Endothelial cell of hepatic sinusoid (primary cell): ENCODE results near the gene ATG9B.
"Not testable (repeated sequence)": the region's sequence is repeated elsewhere in the genome, so short reads cannot be mapped to it uniquely, and the experiment has no call there.

Experiments used
- in situ Hi-C: cut with HindIII; loops from 2 replicates; pipeline ENCODE4 v1.10.0; 2017; ENCODE audit warnings: low sequenced_read_pairs

Gene ATG9B

DNA sequence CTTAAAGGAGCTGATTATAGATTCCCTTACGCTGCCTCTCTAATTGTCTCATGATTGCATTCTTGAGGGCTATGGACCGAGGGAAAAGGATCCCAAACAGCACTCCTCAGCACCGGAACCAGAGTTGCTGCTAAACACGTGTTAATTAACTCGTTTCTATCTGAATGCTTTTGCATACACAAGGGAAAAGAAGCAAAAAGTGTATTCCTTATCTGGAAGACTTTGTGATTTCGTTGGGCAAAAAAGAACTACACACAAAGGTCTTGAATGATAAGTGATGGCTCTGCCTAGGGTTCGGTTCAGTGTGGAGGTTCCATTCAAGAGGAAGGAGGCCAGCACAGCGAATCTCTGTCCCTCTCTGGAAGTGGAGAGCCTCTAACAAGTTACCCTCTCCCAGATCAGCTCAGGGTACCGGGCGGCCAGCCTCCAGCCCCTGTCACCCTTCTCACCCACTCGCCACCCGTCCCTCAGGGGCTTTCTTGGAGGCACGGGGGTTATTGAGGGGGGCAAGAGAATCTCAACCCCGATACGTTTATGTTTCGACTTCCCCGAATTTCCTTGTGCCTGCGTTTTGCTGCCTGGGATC lies 34.6 kb upstream of the ATG9B start:
- in situ Hi-C loops: no loop called here

DNA sequence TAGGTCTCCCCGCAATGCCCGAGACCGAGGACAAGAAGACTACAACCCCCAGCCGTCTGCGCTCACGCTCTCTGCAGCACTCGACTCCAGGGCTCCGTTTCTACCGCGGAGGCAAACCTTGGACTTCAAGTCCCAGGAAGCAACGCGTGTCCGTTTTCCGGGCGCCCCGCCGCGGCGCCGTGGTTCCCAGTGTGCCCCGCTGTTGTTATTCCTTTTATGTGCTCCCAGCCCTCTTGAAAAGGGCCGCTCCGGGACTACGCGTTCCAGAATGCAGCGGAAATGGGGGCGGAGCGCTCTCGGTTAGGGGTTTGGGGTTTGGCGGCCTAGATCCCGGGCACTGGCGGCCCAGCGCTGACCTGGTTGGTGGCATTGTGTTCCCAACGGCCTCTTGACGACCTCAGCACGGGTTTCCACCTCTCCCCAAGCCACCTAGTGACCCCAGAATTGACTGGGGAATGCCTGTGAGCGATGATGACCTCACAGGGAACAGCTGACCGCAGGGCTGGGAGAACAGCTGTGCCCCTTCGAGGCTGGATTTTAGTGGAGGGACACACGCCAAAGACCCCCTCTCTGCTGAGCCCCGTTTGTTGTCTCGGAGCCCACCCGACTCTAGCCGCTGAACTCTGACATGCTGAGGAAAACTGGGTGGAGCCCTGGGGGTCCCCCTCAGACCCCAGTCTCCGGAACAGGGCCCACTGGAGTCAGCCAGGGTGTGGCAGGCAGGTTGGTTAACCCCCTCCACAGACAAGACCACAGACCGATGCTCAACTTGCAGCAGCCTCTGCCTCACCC lies 33.9 kb upstream of the ATG9B start:
- in situ Hi-C loops: no loop called here

DNA sequence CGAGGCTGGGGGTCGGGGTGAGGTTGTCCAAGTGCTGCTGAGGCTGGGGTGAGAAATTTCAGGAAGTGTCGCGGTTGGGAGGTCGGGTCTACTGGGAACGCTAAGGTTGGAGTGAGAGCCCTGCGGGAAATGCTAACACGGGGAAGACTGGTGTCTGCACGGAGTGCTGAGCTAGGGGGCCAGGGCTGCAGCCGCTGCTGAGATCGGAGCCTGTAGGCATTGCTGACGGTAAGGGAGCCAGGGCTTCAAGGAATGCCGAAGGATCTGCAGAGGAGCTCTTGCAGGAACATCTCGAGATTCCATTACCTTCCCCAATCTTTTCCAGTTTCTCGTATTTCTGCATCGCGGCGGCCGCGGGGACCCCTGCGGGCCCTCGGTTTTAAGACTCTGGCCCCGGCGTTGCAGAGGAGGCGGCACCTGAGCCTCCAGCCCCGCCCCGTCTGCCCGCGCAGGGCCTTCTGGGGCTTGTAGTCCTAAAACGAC lies 33.3 kb upstream of the ATG9B start, which contains the start of gene CDK5:
TSS of gene CDK5 (minus strand) at position 392 of the 483 bp plus-strand sequence. CDS start at position 343, 49 bp downstream.
- in situ Hi-C loops: no loop called here

DNA sequence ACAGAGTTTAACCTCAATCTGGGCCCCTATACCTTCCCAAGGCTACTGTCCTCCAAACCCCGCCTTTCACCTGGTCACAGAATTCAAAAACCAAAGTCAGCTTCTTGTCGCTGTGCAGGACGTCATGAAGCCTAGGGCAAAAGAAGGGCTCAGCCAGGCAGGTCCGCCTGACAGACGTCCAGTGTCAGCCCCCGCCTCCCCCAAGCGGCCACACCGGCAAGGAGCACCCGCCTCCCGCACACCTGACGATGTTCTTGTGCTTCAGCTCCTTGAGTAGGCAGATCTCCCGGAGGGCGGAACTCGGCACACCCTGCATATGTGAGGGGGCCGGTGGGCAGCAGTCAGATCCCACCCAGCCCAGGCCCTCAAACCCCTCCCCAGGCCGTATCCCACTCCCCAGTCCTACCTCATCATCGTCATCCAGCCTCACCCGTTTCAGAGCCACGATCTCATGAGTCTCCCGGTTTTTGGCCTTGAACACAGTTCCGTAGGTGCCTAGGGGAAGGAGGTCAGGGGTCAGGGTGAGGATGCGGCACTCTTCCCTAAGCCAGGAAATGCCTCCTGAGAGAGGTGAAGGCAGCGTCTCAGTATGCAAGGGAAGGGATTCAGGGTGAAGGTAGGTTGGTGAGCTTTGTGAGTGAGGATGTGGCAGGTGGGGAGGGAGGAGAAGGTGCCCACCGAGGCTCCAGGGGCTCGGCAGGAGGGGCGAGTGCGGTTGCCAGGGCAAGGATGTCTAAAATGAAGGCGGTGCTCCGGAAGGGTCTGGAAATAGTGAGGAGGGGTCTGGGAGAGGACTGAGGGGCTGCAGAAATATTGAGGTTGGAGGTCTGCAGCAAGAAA lies 32.6 kb upstream of the ATG9B start:
- in situ Hi-C loops: no loop called here

DNA sequence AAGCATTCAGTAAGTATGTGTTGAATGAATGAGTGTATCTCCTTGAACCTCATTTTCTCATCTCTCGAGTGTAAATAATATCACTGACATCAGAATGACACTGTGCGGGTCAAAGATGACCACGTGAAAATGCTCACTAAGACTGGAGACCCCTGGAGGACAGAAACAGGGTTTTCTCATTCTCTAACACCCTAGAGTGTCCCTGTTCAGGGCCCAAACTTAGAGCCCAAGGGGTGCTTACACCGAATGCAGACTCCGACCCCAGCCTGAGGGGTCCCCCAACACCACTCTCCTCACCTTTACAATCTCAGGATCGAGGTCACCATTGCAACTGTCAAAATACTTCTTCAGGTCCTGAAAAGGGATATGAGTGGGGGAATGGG lies 32.0 kb upstream of the ATG9B start:
- in situ Hi-C loops: no loop called here

DNA sequence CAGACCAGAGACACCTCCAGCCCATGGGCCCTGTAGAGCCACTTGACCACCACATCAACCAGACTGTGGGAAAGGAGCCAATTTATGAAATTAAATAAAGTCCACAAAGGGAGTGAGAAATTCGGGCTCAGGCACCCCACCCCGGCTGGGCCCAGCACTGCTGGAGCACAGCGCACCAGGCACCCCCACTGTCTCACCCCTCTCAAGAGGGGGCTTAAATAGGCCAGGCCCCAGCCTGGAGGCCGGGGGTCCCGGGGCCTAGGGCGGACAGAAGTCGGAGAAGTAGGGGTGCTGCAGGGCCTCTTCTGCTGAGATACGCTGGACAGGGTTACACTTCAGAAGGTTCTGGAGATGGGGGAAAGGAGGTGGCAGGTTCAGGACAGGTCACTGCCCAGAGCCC lies 29.5 kb upstream of the ATG9B start:
- in situ Hi-C loops: no loop called here

DNA sequence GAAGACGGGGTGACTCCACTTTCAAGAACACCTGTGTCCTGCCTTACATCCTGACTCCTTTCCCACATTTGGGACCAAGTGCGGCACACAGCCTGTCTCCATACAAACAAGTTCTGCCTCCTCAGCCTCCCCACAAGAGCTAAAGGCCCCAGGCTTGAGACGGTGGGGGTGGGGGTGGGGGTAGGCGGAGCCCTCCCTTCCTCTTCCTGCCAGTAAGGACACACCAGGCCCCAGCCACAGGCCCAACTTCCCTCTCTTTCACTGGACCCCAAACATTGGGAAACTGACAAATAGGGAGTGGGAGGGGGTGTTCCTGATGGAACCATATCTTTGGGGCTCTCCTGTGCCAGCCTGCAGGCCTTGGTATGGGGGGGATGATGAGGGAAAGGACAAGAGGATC lies 28.8 kb upstream of the ATG9B start:
- in situ Hi-C loops: no loop called here

DNA sequence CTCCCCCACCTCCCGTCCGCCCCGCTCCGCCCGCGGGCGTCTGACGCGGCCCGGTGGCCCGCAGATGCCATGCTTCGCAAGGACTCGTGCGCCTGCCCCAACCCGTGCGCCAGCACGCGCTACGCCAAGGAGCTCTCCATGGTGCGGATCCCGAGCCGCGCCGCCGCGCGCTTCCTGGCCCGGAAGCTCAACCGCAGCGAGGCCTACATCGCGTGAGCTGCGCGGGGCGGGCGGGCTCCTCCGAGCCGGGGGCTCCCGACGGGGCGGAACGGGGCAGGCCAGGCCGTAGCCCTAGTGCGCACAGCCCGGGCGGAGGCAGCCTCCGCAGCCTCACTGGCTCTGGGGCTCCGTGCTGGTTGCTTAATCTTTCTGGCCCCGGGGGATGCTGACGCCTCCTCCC lies 26.8 kb upstream of the ATG9B start:
- in situ Hi-C loops: no loop called here

DNA sequence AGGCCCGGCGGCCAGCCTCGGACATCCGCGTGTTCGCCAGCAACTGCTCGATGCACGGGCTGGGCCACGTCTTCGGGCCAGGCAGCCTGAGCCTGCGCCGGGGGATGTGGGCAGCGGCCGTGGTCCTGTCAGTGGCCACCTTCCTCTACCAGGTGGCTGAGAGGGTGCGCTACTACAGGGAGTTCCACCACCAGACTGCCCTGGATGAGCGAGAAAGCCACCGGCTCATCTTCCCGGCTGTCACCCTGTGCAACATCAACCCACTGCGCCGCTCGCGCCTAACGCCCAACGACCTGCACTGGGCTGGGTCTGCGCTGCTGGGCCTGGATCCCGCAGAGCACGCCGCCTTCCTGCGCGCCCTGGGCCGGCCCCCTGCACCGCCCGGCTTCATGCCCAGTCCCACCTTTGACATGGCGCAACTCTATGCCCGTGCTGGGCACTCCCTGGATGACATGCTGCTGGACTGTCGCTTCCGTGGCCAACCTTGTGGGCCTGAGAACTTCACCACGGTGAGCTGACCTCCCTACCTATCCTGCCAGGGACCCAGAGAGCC lies 24.7 kb upstream of the ATG9B start:
- in situ Hi-C loops: no loop called here

DNA sequence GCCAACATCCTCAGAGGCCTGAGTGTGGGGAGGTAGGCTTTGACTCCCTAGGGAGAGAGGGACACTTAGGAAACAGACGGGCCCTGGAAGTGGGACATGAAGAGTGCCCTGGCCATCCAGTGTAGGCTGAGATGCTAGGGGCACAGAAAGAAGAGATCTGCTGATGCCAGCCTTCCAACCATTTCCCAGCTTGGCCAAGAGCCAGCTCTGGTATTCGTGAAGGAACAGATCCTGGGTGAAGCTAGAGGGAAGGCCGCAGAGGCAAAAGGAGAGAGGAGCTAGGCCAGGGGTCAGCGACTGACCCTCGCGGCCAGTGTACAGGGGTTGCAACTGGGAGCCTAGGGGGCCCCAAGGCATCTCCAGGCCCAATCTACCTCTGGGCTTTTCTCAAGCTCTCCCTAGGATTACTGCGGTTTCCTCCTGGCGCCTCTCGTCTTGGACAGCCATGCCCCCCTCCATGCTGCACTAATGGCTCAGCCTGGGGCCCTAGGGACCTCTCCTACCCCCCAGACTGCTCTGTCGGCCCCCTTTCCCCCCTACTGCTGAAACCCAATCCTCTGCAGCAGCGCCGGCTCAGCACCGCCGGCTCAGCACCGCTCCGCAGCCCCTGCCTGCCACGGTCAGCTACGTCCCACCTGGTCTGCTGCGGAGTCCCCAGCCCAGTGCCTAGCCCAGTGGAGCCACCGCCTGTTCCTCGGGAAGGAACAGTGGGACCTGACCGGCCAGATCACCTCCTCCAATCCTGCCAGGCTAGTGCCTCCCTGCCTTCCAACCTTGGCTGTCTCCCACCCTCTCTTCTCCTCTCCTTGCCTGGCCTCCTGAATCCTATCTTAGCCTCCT lies 23.9 kb upstream of the ATG9B start, which contains the start of gene ASIC3:
TSS of gene ASIC3 (plus strand) at position 556 of the 840 bp plus-strand sequence. CDS start 355 bp downstream, outside the sequence.
- in situ Hi-C loops: no loop called here

DNA sequence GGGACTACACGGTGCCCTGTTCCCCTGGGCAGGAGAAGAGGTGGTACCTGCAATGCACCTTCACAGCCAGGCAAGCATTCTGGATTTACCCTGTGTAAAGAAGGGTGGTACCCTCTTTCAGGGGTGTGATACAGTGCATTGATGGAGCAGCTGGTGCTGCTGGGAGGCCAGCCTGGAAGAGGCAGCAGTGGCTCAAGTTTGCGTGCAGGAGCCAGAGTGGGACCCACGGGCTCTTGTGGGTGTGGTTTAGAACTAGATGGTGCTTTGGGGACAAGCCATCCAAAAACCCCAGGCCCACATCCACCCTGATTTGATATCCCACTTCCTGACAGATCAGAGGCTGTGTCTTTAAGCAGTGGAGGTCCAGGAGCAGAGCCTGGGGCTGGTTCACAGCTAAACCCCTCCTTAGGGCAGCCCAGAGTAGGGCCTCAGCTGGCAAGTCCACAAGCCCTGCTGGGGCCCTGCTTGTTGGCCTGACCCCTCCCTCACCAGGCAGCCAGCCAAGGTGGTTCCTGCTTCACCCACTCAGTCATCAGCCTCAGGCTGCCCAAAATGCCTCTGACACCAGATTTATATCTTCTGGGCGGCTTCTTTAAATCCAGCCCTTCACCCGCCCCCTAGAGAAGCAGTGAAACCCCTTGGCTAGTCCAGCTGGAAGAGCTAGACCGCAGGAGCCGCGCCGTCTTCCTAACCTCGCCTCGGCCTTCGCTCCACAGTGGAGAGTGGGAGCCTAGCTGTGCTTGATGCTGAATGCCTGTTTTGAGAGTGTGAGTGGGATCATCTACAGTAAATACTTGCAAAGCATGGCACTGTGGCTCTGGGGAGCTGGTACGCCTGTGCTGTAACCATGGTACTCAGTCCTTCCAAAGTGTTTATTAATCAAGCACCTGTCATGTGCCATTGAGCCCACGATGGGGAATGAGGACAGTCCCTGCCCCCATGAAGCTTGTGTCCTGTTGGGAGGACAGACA lies 22.6 kb upstream of the ATG9B start:
- in situ Hi-C loops: no loop called here

DNA sequence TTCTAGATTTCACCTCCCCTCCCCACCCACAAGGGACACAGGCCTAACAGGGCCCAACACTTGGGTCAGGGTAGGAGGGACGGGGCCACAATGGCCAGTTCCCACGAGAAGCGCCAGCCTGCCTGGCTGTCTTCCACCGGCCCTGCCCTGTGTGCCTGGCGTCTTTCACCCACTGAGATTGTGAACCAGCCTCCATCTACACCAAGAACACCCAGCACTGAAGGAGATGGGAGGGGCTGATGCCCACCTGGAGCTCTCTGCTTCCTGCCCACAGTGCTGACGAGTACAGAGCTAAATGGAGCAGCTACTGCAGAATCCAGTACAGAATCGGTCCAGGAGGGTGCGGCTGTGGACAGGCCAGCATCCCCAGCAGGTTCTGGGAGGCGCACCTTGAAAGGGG lies 21.7 kb upstream of the ATG9B start:
- in situ Hi-C loops: no loop called here

DNA sequence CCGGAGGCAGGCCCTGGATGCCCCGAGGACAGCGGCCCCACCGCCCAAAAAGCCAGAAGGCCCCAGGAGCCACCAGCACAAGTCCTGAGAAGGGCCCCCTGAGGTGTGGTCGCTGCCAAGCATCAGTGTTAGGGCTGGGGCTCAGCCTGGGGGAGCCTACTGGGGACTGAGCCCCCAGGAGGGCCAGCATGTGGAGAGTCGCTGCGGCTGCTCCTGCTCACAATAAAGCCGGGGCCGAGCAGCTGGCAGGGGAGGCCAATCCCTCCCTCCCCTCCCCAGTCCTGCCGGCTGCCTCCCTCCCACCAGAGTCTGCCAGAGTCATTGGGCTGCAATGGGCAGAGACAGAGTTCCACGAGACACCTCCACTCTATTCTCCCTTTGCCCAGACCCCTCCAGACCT lies 21.0 kb upstream of the ATG9B start:
- in situ Hi-C loops: no loop called here

DNA sequence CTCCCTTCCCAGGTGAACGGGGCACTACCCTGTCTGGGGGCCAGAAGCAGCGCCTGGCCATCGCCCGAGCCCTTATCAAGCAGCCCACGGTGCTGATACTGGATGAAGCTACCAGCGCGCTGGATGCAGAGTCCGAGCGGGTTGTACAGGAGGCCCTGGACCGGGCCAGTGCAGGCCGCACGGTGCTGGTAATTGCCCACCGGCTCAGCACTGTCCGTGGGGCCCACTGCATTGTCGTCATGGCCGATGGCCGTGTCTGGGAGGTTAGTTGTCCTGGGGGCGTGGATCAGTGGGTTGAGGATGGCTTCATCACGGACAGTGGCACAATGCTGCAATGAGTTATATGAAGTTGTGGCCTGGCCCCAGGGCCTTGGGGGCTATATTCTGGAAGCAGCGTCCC lies 19.7 kb upstream of the ATG9B start:
- in situ Hi-C loops: no loop called here

DNA sequence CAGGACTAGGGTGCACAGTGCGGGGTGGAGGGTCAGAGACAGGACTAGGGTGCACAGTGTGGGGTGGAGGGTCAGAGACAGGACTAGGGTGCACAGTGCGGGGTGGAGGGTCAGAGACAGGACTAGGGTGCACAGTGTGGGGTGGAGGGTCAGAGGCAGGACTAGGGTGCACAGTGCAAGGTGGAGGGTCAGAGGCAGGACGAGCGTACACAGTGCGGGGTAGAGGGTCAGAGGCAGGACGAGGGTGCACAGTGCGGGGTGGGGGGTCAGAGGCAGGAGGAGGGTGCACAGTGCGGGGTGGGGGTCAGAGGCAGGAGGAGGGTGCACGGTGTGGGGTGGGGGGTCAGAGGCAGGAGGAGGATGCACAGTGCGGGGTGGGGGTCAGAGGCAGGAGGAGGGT lies 19.2 kb upstream of the ATG9B start:
- in situ Hi-C loops: not testable (repeated sequence)

DNA sequence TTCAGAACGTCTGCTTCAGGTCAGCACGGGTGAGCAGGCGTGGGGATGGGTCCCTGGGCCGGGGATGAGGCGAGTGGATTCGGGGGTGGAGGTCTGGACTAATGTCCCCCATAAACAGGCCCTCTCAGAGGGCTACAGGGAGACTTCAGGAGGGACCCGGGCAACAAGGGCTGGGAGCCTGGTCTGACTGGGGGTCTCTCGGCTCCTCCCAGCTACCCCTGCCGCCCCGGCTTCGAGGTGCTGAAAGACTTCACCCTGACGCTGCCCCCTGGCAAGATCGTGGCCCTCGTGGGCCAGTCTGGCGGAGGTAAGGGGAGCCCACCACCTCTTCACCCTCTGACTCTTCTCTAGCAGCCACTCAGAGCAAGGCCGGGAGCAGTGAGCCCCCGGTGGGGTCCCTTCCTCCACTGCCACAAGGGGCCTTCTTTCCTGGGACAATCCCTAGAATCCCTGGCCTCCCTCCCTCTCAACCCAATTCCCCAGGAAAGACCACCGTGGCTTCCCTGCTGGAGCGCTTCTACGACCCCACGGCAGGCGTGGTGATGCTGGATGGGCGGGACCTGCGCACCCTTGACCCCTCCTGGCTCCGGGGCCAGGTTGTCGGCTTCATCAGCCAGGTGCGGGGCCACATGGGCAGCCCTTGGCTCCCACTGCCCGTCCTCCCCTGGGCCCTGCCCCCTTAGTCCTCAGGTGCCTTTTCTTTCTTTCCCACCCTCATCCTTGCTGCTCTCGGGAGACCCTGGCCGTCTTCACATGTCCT lies 16.5 kb upstream of the ATG9B start:
- in situ Hi-C loops: no loop called here

DNA sequence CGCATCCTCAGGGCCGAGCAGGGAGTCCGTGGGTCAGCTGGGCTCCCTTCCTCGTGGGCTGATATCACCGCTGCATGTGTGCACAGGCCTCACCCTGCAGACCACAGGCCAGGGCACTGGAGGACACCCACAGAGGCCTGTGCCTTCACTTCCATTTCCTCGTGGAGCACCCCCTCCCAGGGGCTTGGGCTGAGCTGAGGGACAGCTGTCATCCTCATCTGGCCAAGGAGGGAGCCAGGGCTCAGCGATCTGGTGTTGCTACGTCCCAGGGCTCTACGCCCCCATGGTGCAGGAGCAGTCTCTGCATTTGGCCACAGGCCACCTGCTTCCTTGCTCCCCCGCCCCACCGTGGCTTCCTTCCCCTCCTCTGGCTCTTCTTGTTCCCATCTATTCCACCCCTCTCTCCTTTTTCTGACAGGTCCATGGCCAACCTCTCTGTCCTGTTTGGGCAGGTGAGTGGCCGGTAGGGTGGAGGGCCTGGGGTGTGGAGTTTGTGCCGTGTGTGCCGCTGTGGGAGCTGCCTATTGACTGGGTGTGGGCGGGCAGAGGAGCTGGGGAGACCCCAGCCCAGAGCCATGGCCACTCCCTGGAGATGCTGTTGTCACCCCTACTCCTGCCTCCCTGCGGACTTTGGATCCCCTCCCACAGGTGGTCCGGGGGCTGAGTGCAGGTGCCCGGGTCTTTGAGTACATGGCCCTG lies 15.7 kb upstream of the ATG9B start:
- in situ Hi-C loops: no loop called here
